Raji (cell line): ENCODE data around the gene POLE4.

ENCODE experiments used
- POLR2A ChIP-seq: IDR thresholded peaks from 2 replicates; pipeline ENCODE4 v1.6.1; 2011; ENCODE audit warnings: low read depth, low read length, control low read depth; ENCODE audit not compliant: insufficient read depth

Gene POLE4

GRCh38 chr2:74953796-74954499 is 4.5 kb upstream of the POLE4 start:
- TF ChIP-seq POLR2A = no peak

GRCh38 chr2:74954500-74954874 is 4.0 kb upstream of the POLE4 start:
- TF ChIP-seq POLR2A = no peak

GRCh38 chr2:74957886-74958273 is 563 bp upstream of the POLE4 start:
- TF ChIP-seq POLR2A = no peak

GRCh38 chr2:74959106-74959751 is 786 bp downstream of the POLE4 start:
- no peak for TF ChIP-seq POLR2A

- no peak for TF ChIP-seq POLR2A
Measured at GRCh38 chr2:74966887-74967286, 8.4 kb downstream of the POLE4 start.

- no peak for TF ChIP-seq POLR2A
Measured at GRCh38 chr2:74975016-74975415, 16.6 kb downstream of the POLE4 start.

- no peak for TF ChIP-seq POLR2A
Measured at GRCh38 chr2:74979844-74980243, 21.4 kb downstream of the POLE4 start.

- no peak for TF ChIP-seq POLR2A
Measured at GRCh38 chr2:74982577-74982976, 24.1 kb downstream of the POLE4 start.

- no peak for TF ChIP-seq POLR2A
Measured at GRCh38 chr2:74983631-74984392, 25.4 kb downstream of the POLE4 start.

- no peak for TF ChIP-seq POLR2A
Measured at GRCh38 chr2:74984947-74985637, 26.6 kb downstream of the POLE4 start.

- no peak for TF ChIP-seq POLR2A
Measured at GRCh38 chr2:74985978-74986609, 27.7 kb downstream of the POLE4 start.

GRCh38 chr2:74991977-74992376 is 33.5 kb downstream of the POLE4 start:
- TF ChIP-seq POLR2A = no peak

- TF ChIP-seq POLR2A = no peak
Measured at GRCh38 chr2:74999468-74999867, 41.0 kb downstream of the POLE4 start.

- TF ChIP-seq POLR2A = no peak
Measured at GRCh38 chr2:75002007-75002406, 43.6 kb downstream of the POLE4 start.

GRCh38 chr2:75003276-75003675 is 44.8 kb downstream of the POLE4 start:
- TF ChIP-seq POLR2A = no peak
